Epidermal melanocyte (primary cell): ENCODE results near the gene TSPAN3.

Experiments used
- DNase-seq: peaks from one replicate; pipeline ENCODE4 v3.0.0; 2011; ENCODE audit warnings: low spot score; ENCODE audit not compliant: insufficient read length

Gene TSPAN3

GRCh38 chr15:77023576-77024272 is 47.2 kb downstream of the TSPAN3 start:
- no peak for DNase-seq

GRCh38 chr15:77022646-77023575 is 48.0 kb downstream of the TSPAN3 start:
- no peak for DNase-seq

- DNase-seq, result no peak
Measured at GRCh38 chr15:77021803-77022381, 49.0 kb downstream of the TSPAN3 start.

GRCh38 chr15:77021088-77021481 is 49.8 kb downstream of the TSPAN3 start:
- no peak for DNase-seq

- DNase-seq, result no peak
Measured at GRCh38 chr15:77020348-77021087, 50.4 kb downstream of the TSPAN3 start.

GRCh38 chr15:77019521-77020331 is 51.2 kb downstream of the TSPAN3 start:
- no peak for DNase-seq

GRCh38 chr15:77018796-77019505 is 52.0 kb downstream of the TSPAN3 start:
- no peak for DNase-seq

- no peak for DNase-seq
Measured at GRCh38 chr15:77017761-77018720, 52.9 kb downstream of the TSPAN3 start.

GRCh38 chr15:77017091-77017660 is 53.7 kb downstream of the TSPAN3 start:
- DNase-seq, result no peak

- DNase-seq, result no peak
Measured at GRCh38 chr15:77016321-77016695, 54.6 kb downstream of the TSPAN3 start.

- no peak for DNase-seq
Measured at GRCh38 chr15:77015646-77016320, 55.1 kb downstream of the TSPAN3 start.

- no peak for DNase-seq
Measured at GRCh38 chr15:77014132-77015081, 56.5 kb downstream of the TSPAN3 start.

GRCh38 chr15:77013776-77014131 is 57.2 kb downstream of the TSPAN3 start:
- DNase-seq, result no peak

- no peak for DNase-seq
Measured at GRCh38 chr15:77012868-77013267, 58.0 kb downstream of the TSPAN3 start.

GRCh38 chr15:77012117-77012712 is 58.7 kb downstream of the TSPAN3 start:
- no peak for DNase-seq

GRCh38 chr15:77010857-77011256 is 60.1 kb downstream of the TSPAN3 start:
- DNase-seq, result no peak

- no peak for DNase-seq
Measured at GRCh38 chr15:77010312-77010686, 60.6 kb downstream of the TSPAN3 start.
